NCI-H2227 treated with DMSO at 0.1 percent for 48 hours (cell line): ENCODE data around the gene MACROH2A2.
"Not testable (repeated sequence)": the region's sequence is repeated elsewhere in the genome, so short reads cannot be mapped to it uniquely, and the experiment has no call there.

Experiments used
- DNase-seq: peaks from one replicate; lab custom pipeline; 2025; lab: John Stamatoyannopoulos, UW

The MACROH2A2 gene

DNA sequence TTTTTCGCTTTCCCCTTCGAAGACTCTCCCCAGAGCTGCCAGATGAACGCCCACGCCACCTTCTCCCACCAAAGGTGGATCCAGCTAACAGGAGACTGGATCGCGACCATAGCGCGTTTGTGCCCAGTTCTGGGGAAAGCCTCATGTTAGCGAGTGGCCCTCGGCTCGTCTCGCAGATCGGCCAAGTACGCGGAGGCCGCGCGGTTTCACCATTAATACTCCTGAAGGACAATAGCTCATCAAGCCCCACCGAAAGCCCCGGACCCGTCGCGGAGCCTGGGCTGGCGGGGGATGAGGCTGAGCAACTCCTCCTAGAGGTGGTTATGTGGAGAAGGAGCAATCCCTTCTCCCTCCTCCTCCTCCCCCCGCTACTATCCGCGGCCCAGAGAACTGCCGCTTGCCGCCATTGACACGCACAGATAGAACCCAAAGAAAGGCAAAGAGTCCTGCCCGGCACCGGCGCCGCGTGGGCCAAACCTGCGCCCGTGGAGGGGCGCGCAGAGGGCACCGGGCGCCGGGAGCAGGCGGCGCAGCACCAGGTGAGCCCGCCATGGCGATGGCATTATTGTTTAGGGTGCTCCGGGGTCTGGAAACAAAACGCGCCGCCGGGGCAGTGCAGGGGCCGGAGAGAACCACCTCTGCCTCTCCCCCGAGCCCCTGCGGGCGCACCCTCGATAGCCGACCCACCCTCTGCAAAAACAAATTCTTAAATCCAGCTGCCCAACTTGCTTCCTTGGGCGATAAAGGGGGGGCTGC is at the start of gene MACROH2A2:
Gene MACROH2A2 (plus strand): TSS at position 385 of the 756 bp plus-strand sequence. CDS start 22,813 bp downstream, outside the sequence.
- DNase-seq: peak; percentile 53

DNA sequence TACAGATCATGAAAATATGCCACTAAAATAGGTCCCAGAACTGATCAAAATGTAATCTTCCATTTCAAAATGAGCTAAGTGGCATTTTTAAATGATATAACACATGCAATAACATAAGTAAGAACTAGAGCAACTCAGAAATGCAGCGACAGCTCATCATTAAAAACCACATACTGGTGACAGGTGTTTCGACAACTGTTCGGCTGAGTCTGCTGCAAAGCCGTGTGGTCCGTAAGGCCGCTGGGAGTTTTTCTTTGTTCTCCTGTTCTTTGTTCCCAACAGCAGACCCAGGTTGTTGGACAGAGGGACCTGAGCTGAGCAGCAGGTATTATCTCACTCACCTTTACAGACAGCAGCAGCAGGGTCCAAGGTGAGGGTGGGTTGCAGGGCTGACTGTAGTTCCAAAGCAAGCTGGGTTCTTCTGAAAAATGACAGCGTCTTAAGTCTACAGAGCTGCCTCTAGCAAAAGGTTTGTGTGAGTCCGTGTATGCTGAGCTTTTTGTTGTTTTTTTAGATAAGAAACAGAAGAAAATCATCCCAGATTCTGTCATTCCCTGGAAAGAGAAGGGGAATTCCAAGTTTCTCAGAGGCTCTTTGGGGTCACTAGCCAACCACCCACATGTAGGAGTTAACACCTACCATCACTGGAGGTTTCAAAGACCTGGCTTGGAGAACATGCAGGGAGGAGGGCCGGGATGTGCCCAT is 45.4 kb upstream of the MACROH2A2 start:
- no peak for DNase-seq

DNA sequence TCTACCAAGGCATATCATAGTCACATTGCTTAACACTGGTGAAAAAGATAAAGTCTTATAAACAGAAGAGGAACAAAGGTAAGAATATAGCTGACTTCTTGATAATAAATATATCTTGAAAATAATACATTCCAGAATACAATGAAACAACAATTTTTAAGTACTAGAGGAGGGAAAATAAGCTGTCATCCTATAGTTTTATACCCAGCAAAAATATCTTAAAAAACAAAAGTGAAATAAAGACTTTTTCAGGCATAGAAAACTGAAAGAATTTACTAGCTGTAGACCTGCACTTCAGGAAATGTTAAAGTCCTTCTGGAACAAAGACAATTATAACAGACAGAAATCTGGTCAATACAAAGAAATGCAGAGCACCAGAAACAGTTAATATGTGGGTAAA is 21.4 kb upstream of the MACROH2A2 start:
- DNase-seq: no peak

DNA sequence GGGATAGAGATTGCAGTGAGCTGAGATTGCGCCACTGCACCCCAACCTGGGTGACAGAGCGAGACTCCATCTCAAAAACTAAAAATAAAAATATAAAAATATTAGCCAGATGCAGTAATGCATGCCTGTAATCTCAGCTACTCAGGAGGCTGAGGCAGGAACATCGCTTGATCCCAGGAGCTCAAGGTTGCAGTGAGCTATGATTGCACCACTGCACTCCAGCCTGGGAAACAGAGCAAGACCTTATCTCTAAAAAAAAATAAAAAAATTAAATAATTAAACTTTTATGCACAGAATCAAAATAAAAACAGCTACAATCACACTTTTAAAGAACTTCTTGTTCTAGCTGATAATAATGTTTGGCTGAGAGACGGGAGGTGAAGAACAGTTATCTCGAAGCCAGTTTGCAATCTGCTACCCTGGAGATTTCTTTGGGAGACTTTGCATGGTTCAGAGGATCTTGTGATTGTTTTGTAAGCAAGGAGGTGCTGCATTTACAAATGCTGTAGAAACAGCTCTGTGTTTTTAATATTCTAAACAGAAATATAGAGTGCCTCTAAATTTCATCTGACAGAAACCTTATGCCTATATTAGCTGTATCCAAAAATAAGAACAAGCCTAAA is 19.9 kb upstream of the MACROH2A2 start:
- DNase-seq: no peak

- no peak for DNase-seq
Measured at GRCh38 chr10:70034232-70034631, 18.4 kb upstream of the MACROH2A2 start.

DNA sequence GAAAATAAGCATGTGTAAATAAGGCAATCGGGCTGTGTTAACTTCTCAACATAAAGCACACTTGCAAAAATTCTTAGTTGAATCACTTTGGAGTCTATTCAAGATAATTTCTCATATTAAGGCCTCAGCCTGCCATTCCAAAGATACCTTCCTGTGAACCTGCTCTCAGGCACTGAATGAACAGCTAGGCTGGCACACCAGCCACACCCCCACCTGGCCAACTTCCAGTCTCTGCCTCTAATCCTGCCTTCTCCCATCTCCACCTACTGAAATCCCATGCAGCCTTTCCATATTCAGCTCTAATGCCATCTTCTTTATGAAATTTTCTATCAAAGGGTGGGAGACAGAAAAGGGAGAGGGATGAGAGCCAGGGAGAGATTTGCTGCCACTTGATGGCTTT is 17.1 kb upstream of the MACROH2A2 start:
- DNase-seq: no peak

DNA sequence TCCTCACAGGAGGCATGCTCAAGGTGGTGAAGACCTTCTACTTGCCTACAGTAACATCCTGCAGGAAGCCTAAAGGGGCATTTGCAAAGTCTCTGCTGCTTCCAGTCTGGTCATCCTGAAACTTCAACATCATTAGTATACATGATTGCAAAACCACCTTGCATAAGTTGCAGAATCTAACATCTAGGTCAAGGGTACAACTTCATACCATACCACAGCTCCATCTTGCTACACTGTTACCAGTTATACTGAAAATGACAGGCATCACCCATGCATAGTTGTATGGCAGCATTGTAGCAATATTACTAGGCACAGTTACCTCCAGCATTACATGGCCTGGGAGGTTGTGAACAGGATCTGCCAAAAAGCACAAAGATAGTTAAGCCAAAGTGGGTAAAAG is 13.7 kb upstream of the MACROH2A2 start:
- no peak for DNase-seq

DNA sequence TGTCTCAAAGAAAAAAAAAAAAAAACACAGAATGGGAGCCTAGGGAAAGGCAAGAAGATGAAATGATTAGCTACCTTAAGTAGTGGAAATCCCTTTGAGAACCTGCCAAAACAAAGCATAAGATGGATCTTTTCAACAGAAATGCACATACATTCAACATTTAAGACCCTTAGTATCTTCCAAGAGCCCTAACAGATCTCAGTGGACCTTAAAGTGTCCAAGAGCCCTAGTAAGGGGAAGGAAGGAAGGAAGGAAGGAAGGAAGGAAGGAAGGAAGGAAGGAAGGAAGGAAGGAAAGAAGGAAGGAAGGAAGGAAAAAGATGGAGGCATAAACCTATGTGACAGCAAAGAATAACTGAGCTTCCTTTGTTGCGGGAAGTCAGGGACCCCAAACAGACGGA is 11.6 kb upstream of the MACROH2A2 start:
- DNase-seq: no peak

DNA sequence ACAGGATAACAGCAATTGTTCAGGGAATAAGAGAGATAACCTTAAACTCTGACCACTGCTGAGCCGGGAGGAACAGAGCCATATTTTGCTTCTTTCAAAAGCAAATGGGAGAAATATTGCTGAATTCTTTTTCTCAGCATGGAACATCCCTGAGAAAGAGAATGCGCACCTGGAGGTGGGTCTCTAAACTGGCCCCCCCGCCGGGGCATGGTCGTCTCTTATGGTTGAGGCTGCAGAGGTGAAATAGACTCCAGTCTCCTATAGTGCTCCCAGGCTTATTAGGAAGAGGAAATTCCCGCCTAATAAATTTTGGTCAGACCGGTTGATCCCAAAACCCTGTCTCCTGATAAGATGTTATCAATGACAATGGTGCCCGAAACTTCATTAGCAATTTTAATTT is 10.9 kb upstream of the MACROH2A2 start:
- not testable (repeated sequence) for DNase-seq

GRCh38 chr10:70047066-70047465 is 5.6 kb upstream of the MACROH2A2 start:
- not testable (repeated sequence) for DNase-seq

- no peak for DNase-seq
Measured at GRCh38 chr10:70048030-70048723, 4.5 kb upstream of the MACROH2A2 start.

- no peak for DNase-seq
Measured at GRCh38 chr10:70051848-70052247, 798 bp upstream of the MACROH2A2 start.

DNA sequence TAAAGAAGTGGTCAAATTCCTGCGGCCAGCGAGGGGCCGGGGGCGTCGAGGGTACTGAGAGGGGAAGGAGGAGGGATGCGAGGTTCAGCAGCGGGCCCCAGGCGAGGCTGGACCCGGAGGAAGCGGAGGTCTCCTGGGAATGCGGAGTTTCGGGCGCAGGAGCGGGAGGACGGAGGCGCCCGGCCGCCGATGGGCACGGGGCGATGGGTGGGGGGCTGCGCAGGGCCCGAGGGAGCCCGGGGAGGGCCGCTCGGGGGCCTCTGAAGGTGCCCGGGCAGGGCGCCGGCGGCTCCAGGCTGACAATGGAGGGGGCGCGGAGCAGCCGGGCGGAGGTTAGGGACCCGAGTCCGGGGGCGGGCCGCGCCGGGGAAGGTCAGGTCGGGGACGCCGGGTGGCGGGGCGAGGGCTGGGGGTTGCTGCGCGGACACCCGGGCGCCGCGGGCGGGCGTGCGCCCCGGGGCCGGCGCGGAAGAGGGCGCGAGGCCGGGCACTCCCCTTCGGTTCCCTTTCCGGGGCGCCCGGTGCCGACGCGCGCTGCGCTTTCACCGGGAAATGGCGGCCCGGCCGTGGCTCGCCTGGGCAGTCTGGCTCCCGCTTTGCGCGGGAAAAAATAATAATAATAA is 683 bp downstream of the MACROH2A2 start:
- DNase-seq: no peak

DNA sequence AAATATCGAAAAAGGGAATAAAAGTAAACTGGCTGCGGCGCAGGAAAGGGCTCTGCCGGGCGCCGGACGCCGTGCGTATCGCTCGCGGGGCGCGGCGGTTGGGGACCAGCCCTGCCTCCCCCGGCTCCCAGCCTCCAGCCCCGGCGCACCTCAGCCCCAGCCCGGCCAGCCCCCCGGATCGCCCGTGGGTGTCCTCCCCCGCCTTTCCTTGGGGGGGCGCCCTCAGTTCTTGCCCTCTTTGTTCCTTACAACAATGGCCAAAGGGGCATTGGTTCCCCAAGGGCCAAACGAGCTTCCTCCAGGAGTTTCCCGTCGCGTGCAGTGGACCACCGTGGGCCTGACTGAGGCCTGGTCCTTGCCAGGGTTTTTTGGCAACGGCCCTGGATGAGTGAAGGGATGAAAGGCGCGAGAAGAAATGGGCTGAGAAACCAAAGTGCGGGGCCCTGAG is 1.2 kb downstream of the MACROH2A2 start:
- DNase-seq: peak; percentile 7

DNA sequence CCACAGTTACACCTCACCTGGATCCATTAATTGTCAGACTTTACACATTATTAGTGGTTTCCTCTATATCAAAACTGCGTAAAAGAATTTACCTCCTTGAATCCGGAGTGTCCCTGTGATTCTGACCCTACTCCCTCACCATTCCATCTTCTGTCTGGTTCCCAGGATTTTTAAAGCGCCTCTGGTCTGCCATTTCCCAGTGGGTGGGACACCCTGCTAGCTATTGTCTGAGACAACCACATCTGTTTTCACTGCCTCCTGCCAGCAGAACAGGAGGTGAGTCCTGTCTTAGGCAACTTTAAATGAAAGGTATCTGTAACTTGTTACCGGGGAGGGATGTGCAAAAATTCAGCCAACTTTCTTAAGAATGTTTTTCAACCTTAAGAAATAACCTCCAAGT is 2.3 kb downstream of the MACROH2A2 start:
- DNase-seq: no peak

GRCh38 chr10:70055550-70055949 is 2.9 kb downstream of the MACROH2A2 start:
- no peak for DNase-seq

- DNase-seq: no peak
Measured at GRCh38 chr10:70057306-70057705, 4.7 kb downstream of the MACROH2A2 start.

- no peak for DNase-seq
Measured at GRCh38 chr10:70060389-70060788, 7.7 kb downstream of the MACROH2A2 start.

- DNase-seq: no peak
Measured at GRCh38 chr10:70063418-70064098, 10.9 kb downstream of the MACROH2A2 start.

DNA sequence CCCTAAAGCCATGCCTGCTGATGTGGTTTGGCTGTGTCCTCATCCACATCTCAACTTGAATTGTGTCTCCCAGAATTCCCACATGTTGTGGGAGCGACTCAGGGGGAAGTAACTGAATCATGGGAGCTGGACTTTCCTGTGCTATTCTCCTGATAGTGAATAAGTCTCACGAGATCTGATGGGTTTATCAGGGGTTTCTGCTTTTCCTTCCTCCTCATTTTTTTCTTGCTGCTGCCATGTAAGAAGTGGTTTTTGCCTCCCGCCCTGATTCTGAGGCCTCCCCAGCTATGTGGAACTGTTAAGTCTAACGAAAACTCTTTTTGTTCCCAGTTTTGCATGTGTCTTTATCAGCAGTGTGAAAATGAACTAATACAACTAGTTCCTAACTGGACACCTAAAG is 11.8 kb downstream of the MACROH2A2 start:
- DNase-seq: no peak

- no peak for DNase-seq
Measured at GRCh38 chr10:70066190-70066589, 13.5 kb downstream of the MACROH2A2 start.
